Trophoblast cell (in vitro differentiated cells and primary cell): Measurements from ENCODE around the gene RRP9.

Experiments used
- DNase-seq, 2 donors: peaks; one replicate each; pipeline ENCODE4 v3.0.0-alpha.2; 2016
- H2AFZ ChIP-seq: 2 replicates; pipeline ENCODE4 v1.6.1; 2013; ENCODE audit warnings: low read length, moderate library complexity, mild to moderate bottlenecking; ENCODE audit not compliant: insufficient read depth, poor library complexity
- H2AK5ac ChIP-seq: 2 replicates; pipeline ENCODE4 v1.6.1; 2013; ENCODE audit warnings: mild to moderate bottlenecking, low read length
- H2BK120ac ChIP-seq: 2 replicates; pipeline ENCODE4 v1.6.1; 2013; ENCODE audit warnings: low read length, mild to moderate bottlenecking, moderate library complexity; ENCODE audit not compliant: insufficient read depth, poor library complexity
- H2BK12ac ChIP-seq: 2 replicates; pipeline ENCODE4 v1.6.1; 2013; ENCODE audit warnings: mild to moderate bottlenecking, low read length, moderate library complexity
- H2BK5ac ChIP-seq: 2 replicates; pipeline ENCODE4 v1.6.1; 2013; ENCODE audit warnings: low read length, low read depth, moderate library complexity, mild to moderate bottlenecking; ENCODE audit not compliant: poor library complexity
- H3K14ac ChIP-seq: 2 replicates; pipeline ENCODE4 v1.6.1; 2013; ENCODE audit warnings: mild to moderate bottlenecking, low read length
- H3K18ac ChIP-seq: 2 replicates; pipeline ENCODE4 v1.6.1; 2013; ENCODE audit warnings: mild to moderate bottlenecking, low read length
- H3K23ac ChIP-seq: 2 replicates; pipeline ENCODE4 v1.6.1; 2013; ENCODE audit warnings: low read length
- H3K27ac ChIP-seq: 2 replicates; pipeline ENCODE4 v1.5.1; 2013; ENCODE audit warnings: low read depth, mild to moderate bottlenecking, inconsistent platforms, low read length, moderate library complexity
- H3K27me3 ChIP-seq: 2 replicates; pipeline ENCODE4 v1.6.1; 2013; ENCODE audit warnings: inconsistent platforms, mild to moderate bottlenecking, low read length, moderate library complexity; ENCODE audit not compliant: insufficient read depth
- H3K36me3 ChIP-seq, 2 experiments: 1 replicate in 1 of 2; 2 replicates in 1 of 2; pipeline ENCODE4 v1.6.1; 2013; ENCODE audit warnings: low read length in 2 of 2, mild to moderate bottlenecking in 2 of 2, moderate library complexity in 1 of 2; ENCODE audit not compliant: insufficient read depth in 2 of 2, control insufficient read depth in 1 of 2
- H3K4ac ChIP-seq: 2 replicates; pipeline ENCODE4 v1.6.1; 2013; ENCODE audit warnings: low read depth, mild to moderate bottlenecking, low read length, moderate library complexity
- H3K4me1 ChIP-seq, 2 experiments: 1 replicate in 1 of 2; 2 replicates in 1 of 2; pipeline ENCODE4 v1.6.1; 2013; ENCODE audit warnings: low read length in 2 of 2, mild to moderate bottlenecking in 2 of 2, moderate library complexity in 1 of 2; ENCODE audit not compliant: insufficient read depth in 2 of 2, control insufficient read depth in 1 of 2
- H3K4me2 ChIP-seq: 2 replicates; pipeline ENCODE4 v1.6.1; 2013; ENCODE audit warnings: inconsistent platforms, mild to moderate bottlenecking, low read length, moderate library complexity
- H3K4me3 ChIP-seq: 2 replicates; pipeline ENCODE4 v1.5.1; 2013; ENCODE audit warnings: mild to moderate bottlenecking, low read depth, low read length, inconsistent platforms
- H3K79me1 ChIP-seq: one replicate; pipeline ENCODE4 v1.6.1; 2013; ENCODE audit warnings: low read length
- H3K79me2 ChIP-seq: 2 replicates; pipeline ENCODE4 v1.6.1; 2013; ENCODE audit warnings: low read length, mild to moderate bottlenecking; ENCODE audit not compliant: control insufficient read depth, insufficient read depth, poor library complexity
- H3K9ac ChIP-seq: 2 replicates; pipeline ENCODE4 v1.6.1; 2013; ENCODE audit warnings: mild to moderate bottlenecking, low read length
- H3K9me3 ChIP-seq: 2 replicates; pipeline ENCODE4 v1.6.1; 2013; ENCODE audit warnings: low read depth, mild to moderate bottlenecking, control low read depth, inconsistent platforms, low read length; ENCODE audit not compliant: insufficient read depth
- H4K12ac ChIP-seq: 2 replicates; pipeline ENCODE4 v1.6.1; 2013; ENCODE audit warnings: low read depth, mild to moderate bottlenecking, low read length, moderate library complexity
- H4K8ac ChIP-seq: 2 replicates; pipeline ENCODE4 v1.6.1; 2013; ENCODE audit warnings: low read depth, mild to moderate bottlenecking, low read length, moderate library complexity
- H4K91ac ChIP-seq: one replicate; pipeline ENCODE4 v1.6.1; 2013; ENCODE audit warnings: low read depth, mild to moderate bottlenecking, low read length, moderate library complexity
- WGBS: extraction: QIAGEN DNeasy Blood & Tissue Kit; methylation state at CpG from one replicate; pipeline ENCODE4 v1.1.7; 2013; ENCODE audit warnings: missing lambda C conversion rate; ENCODE audit not compliant: insufficient read length, insufficient coverage; ENCODE audit errors: extremely low coverage; 5-methylcytosine and 5-hydroxymethylcytosine counted together

The RRP9 gene

DNA sequence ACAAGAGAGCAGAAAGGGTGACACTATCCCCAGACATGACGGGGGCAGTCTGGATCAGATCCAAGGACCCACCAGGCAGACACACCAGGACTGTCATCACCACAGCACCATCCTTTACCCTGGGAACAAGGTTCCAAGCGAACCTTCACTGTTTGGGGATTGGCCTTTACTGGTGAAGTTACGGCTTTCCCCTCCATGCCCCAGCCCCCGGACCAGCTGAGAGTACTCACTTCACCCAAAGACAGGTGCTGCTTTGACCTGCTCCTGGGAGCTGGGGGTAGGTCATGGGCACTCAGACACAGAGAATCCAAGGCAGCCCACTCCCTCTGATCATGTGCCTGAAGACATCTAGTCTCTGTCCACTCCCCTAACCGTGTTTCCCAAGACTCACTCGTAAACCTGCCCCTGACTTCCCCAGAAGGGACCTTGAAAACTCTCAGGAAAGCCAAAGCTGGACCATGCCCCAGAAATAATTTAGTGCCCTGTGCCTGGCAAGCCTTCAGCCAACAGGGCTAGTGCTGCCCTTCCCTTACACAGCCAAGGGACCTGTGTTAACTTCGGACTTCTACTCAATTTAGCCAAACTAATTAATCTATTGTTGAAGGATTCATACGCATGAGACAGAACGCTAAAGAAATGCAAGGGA lies 2.8 kb downstream of the RRP9 start:
- Histone ChIP-seq H3K79me2 (peaks cover 4% of the 10 kb centered on the region), H3K4ac (no peak overlapping the region), H3K18ac (no peak overlapping the region), H2AK5ac (no peak overlapping the region), H4K12ac (no peak overlapping the region), H3K4me1 (peaks cover 12 to 14% of the 10 kb centered on the region in 2 experiments), H2AFZ (no peak overlapping the region), H3K4me2 (no peak overlapping the region), H3K27me3 (no peaks in the 10 kb centered on the region), H4K91ac (no peak overlapping the region), H3K4me3 (no peak overlapping the region), H3K14ac (no peak overlapping the region), H3K23ac (no peak overlapping the region), H2BK120ac (no peak overlapping the region), H3K27ac (no peak overlapping the region), H3K9ac (no peak overlapping the region), H3K79me1 (peaks cover 5% of the 10 kb centered on the region), H4K8ac (no peak overlapping the region), H3K36me3 (peaks cover 39 to 40% of the 10 kb centered on the region in 2 experiments), H3K9me3 (no peaks in the 10 kb centered on the region), H2BK12ac (no peak overlapping the region), H2BK5ac (no peak overlapping the region)
- no peak for DNase-seq
- WGBS = no CpG with 5 or more reads among the region's 9 CpGs

DNA sequence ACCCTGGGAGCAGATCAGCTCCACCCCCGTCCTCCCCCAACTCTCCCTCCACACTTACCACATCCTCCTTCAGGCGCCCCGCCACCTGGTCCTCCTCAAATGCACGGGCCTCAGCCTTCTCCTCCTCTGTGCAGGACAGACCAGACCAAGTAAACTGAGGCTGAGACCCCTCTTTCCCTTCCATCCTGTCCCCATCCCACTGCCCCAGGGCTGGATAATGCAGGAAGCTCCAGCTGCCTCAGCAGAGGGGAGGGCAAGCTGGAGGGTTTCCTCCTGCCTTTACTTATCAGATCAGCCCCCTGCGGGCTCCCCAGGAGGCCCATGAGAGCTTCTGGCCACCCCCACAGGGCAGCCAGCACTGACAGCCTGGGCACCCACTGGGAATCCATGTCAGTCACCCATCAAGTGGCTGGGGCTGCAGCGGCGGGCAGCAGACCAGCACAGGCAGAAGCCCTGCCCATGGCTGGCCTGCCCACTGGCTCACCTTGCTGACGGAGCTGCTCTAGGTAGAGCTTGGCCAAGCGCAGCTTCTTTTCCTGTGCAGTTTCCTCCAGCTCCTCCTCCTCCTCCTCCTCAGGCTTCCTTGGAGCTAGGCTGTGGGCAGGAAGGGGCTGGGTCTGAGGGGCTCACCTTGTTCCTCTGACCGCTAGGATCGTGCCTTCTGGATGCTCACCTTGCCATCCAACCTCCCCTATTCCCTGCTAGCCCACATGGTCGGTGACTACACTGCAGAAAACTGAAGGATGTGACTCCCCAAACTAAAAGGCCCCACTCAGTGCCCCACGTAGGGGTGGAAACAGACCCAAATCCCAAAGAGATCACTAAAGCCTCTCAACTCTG lies 3.9 kb downstream of the RRP9 start:
- Histone ChIP-seq H4K8ac (no peak overlapping the region), H4K12ac (no peak overlapping the region), H3K36me3 (peaks cover 48% of the 10 kb centered on the region in 2 experiments), H3K4ac (no peak overlapping the region), H3K4me2 (no peak overlapping the region), H3K27me3 (no peaks in the 10 kb centered on the region), H3K79me2 (peaks cover 4% of the 10 kb centered on the region), H3K18ac (no peak overlapping the region), H3K9ac (no peak overlapping the region), H3K23ac (no peak overlapping the region), H3K4me1 (peaks cover 12% of the 10 kb centered on the region in 2 experiments), H3K9me3 (no peaks in the 10 kb centered on the region), H2BK5ac (no peak overlapping the region), H2BK12ac (no peak overlapping the region), H2BK120ac (no peak overlapping the region), H3K4me3 (no peak overlapping the region), H2AK5ac (no peak overlapping the region), H4K91ac (no peak overlapping the region), H3K79me1 (peaks cover 5% of the 10 kb centered on the region), H3K14ac (no peak overlapping the region), H2AFZ (no peak overlapping the region), H3K27ac (no peak overlapping the region)
- no peak for DNase-seq
- WGBS = no CpG with 5 or more reads among the region's 13 CpGs

DNA sequence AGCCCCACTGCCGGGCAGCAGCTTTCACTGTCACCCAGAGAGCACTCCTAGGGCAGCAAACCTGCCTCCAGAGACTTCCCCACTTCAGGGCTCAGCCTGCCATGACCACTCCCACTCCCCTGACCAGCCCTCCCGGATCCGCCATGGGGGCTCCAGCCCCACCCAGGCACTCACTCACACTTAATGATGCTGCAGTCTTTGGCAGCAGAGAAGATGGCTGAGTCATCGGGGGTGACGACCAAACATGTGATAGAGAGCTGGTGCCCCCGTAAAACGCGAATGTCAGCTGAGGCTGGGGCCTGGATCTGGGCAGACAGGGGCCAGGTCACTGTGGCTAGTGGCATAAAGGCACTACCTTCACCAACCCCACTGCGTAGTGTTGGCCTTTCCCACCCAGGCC lies 4.7 kb downstream of the RRP9 start:
- Histone ChIP-seq H3K14ac (no peak overlapping the region), H3K79me2 (no peaks in the 10 kb centered on the region), H4K8ac (no peak overlapping the region), H4K12ac (no peak overlapping the region), H3K4me2 (no peak overlapping the region), H2AFZ (no peak overlapping the region), H3K36me3 (peaks cover 51 to 53% of the 10 kb centered on the region in 2 experiments), H3K79me1 (no peaks in the 10 kb centered on the region), H3K27ac (no peak overlapping the region), H3K4me3 (no peak overlapping the region), H3K9ac (no peak overlapping the region), H3K18ac (no peak overlapping the region), H3K27me3 (no peaks in the 10 kb centered on the region), H4K91ac (no peak overlapping the region), H3K4ac (no peak overlapping the region), H3K23ac (no peak overlapping the region), H2BK120ac (no peak overlapping the region), H3K4me1 (peaks cover 7% of the 10 kb centered on the region in 2 experiments), H2BK12ac (no peak overlapping the region), H2BK5ac (no peak overlapping the region), H2AK5ac (no peak overlapping the region), H3K9me3 (peaks cover 2% of the 10 kb centered on the region)
- no peak for DNase-seq
- WGBS = no CpG with 5 or more reads among the region's 9 CpGs

DNA sequence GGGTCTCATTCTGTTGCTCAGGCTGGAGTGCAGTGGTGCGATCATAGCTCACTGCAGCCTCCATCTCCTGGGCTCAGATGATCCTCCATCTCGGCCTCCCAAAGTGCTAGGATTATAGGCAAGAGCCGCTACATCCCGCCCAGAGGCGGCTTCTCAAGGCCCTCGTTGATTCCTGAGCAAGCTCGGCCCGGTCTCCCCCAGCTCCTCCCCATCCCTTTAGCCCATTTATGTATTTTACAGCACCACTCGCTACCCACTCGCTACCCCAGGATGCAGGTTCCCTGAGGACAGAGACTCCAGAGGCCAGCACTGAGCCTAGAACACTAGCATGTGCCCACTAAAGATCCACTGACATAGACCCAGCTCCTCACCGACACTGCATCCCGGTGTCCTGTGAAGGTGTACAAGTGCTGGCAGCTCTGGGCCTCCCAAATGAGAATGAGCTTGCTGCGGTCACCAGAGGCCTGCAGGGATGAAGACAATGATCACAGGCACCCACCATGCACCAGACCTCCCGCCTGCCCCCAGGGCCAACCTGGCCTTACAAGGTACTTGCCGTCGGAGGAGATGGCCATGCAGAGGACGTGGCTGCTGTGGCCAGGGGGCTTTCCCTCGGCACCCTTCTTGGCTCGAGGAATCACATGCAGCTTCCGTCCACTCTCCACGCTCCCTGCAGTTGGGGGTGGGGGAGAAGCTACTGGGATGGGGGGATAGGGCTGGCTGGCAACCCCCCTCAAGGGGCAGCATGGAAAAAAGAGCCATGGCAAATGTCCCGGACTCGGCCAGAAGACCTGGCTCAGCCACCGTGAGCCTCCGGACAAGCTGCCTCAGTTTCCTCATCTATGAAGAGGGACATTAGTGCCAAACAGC lies 5.6 kb downstream of the RRP9 start:
- H2AK5ac ChIP-seq = no peak overlapping the region
- H3K36me3 ChIP-seq = peaks cover 51 to 53% of the 10 kb centered on the region in 2 experiments
- WGBS = no CpG with 5 or more reads among the region's 25 CpGs
- peak overlapping the region; percentile 17 for H3K9ac ChIP-seq
- H2BK12ac ChIP-seq = no peak overlapping the region
- H4K8ac ChIP-seq = no peak overlapping the region
- no peak overlapping the region for H4K91ac ChIP-seq
- H3K4me1 ChIP-seq = peaks cover 4 to 5% of the 10 kb centered on the region in 2 experiments
- no peak overlapping the region for H3K4ac ChIP-seq
- DNase-seq = no peak
- no peak overlapping the region for H3K27ac ChIP-seq
- H3K4me3 ChIP-seq = no peak overlapping the region
- no peak overlapping the region for H2AFZ ChIP-seq
- H3K9me3 ChIP-seq = peaks cover 2% of the 10 kb centered on the region
- no peak overlapping the region for H2BK120ac ChIP-seq
- no peaks in the 10 kb centered on the region for H3K27me3 ChIP-seq
- H3K18ac ChIP-seq = no peak overlapping the region
- H3K14ac ChIP-seq = no peak overlapping the region
- no peaks in the 10 kb centered on the region for H3K79me2 ChIP-seq
- H3K4me2 ChIP-seq = no peak overlapping the region
- no peak overlapping the region for H2BK5ac ChIP-seq
- H4K12ac ChIP-seq = no peak overlapping the region
- H3K23ac ChIP-seq = no peak overlapping the region
- no peaks in the 10 kb centered on the region for H3K79me1 ChIP-seq
